GM19463 (cell line): ENCODE results near the gene MRPS34.

Experiments used
- ATAC-seq: cut with Tn5 transposase; IDR thresholded peaks from one replicate; pipeline ENCODE4 v1.9.1; 2021; ENCODE audit warnings: mild to moderate bottlenecking, moderate library complexity; ENCODE audit not compliant: unreplicated experiment

The MRPS34 gene

DNA sequence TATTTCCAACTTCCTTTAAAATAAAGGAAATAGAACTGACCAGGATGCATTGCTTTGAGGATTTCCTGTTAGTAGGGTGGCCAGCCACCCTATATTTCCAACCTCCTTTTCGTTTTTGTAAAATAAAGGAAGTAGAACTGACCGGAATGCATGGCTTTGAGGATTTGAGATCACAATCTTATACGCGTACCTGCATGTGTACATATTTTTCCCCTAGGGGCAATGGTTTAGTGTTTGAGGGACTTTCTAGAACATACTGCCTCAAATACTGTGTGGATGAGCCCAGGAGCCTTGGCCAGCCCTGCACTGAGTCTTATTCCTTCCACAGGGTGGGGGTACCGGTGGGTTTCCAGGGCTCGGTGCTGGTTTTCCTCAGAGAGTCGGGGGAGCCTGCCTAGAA, 41.3 kb downstream of the MRPS34 start:
- ATAC-seq, result no peak

- ATAC-seq, result no peak
These were observed 41.9 kb downstream of the MRPS34 start for GRCh38 chr16:1731073-1731472.

GRCh38 chr16:1729445-1729844, 43.5 kb downstream of the MRPS34 start:
- no peak for ATAC-seq

DNA sequence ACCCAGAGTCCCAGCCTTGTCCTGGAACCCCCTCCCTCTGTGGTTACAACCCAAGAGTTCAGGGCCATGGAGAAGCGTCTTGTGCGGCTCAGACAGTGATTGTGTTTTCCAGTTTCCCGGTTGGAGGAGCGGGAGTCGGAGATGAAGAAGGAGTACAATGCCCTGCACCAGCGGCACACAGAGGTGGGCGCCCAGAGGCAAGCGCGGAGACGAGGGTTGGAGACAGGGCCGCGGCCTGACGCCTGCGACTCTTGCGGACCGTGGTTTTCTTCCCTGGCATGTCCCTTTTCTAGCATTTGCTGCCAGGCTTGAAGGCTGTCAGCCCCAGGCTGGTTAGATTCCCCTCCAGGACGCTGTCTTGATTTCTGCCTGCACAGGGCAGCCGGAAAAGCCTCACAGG, 43.9 kb downstream of the MRPS34 start:
- no peak for ATAC-seq

DNA sequence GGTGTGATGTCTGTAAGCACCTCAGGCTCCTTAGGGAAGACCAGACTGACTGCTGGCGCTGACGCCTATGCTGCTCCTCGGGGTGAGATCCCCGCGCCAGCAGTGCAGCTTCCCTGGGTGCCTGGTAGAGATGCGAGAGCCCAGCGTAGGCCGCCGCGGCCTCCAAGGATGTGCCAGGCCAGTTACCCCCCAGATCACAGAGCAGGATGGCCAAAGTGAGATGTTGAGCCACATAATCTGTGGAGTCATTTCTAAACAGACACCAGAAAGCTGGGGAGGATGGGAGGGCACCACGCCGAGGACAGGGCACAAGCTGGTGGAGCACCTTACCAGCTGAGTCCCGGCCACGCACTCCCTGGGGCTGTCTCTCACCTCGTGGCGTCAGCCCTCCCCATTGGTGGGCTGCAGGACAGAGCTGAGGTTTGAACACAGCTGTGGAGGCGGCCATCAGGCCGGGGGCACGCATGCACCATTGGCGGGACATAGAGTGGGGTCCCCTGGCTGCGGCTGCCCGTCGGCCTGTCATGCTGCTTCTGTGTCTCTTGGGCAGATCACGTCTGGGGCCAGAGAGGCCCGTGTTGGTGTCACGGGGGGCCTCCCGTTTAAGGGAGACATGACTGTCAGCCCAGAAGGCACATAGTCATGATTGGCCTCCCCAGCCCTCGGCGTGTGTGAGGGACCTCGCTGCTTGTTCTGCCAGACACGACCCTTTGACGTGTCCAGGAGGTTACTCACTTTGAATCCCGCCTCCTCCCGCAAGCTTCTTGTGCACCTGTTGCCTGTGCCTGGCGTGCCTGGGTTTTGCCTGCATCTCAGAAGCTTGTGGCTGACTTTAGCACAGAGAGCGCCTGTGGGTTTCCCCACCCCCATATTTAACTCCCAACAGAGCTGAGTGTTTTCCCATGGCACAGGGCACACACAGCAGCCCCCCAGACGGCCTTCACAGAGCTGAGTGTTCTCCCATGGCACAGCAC, 45.0 kb downstream of the MRPS34 start:
- no peak for ATAC-seq

DNA sequence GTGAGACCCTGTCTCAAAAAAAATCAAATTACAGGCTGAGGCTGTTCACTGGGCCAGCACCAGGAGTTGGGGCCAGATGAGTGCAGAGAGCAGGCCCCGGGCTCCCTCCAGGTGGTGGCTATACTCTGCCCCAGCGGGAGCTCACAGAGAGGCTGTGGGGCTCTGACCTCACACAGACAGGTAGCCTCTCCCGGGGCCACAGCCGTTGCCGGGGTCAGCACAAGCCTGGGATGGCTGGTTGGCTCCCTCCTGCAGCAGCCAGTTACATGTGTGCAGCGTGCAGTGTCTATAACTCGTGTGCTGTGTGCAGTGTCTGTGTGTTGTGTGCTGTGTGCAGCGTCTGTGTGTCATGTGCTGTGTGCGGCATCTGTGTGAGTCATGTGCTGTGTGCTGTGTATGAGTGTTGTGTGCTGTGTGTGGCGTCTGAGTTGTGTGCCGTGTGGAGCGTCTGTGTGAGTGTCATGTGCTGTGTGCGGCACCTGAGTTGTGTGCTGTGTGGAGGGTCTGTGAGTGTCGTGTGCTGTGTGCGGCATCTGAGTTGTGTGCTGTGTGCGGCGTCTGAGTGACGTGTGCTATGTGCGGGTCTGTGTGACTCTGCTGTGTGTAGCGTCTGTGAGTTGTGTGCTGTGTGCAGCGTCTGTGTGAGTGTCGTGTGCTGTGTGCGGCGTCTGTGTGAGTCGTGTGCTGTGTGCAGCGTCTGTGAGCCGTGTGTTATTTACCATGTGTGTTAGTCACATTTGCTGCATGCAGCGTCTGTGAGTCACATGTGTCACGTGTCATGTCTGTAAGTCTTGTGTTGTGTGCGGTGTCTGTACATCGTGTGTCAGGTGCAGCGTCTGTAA, 46.1 kb downstream of the MRPS34 start:
- ATAC-seq, result no peak

DNA sequence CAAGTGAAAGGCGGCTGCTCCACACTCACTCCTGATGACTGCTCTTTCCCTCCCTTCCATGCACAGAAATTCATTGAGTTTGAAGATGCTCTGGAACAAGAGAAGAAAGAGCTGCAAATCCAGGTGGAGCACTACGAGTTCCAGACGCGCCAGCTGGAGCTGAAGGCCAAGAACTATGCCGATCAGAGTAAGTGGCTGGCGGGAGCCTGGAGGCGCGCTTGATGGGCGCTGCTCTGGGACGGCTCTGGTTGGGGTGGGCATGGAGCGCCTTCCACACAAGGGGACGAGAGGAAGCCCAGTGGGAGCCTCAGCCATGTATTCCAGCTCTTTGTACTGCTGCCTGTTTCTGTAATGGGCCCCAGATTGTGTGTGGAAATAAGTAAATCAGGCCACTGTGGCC, 48.4 kb downstream of the MRPS34 start:
- ATAC-seq, result no peak

DNA sequence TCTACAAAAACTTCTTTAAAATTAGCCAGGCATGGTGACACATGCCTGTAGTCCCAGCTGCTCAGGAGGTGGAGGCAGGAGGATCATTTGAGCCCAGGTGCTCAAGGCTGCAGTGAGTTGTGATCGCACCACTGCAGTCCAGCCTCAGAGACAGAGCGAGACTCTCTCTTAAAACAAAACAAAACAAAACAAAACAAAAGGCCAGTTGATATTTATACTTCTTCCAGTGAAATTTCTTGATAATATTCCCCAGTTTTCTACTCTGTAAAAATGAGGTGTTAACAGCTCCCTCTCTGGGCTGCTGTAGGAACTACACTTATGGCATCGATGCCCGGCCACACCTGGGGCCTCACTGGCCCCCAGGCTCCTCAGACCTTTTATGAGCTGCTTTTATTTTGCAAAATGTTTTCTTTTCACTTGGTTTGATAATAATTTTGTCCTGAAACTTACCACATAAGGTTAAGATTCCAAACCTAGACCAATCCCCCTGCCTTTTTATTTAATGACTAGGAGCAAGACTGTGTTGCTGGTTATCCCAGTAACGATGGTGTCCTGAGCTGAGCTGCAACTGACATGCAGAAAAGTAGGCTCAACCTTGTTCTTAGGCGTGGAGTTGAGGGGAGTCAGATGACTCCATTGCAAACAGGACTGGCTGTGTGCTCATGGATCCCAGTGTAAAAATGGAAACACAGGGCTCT, 49.3 kb downstream of the MRPS34 start:
- no peak for ATAC-seq
